ENCODE data around the gene CDC73. TPM values are rescaled to one million over a fixed set of nuclear protein-coding genes. Genes with fewer than 3 reads are reported as not detected.
"Not testable (repeated sequence)": the region's sequence is repeated elsewhere in the genome, so short reads cannot be mapped to it uniquely, and the experiment has no call there.

CDC73 gene
- total RNA-seq, 1 donor from 2014 or later, result 33.1 TPM

DNA sequence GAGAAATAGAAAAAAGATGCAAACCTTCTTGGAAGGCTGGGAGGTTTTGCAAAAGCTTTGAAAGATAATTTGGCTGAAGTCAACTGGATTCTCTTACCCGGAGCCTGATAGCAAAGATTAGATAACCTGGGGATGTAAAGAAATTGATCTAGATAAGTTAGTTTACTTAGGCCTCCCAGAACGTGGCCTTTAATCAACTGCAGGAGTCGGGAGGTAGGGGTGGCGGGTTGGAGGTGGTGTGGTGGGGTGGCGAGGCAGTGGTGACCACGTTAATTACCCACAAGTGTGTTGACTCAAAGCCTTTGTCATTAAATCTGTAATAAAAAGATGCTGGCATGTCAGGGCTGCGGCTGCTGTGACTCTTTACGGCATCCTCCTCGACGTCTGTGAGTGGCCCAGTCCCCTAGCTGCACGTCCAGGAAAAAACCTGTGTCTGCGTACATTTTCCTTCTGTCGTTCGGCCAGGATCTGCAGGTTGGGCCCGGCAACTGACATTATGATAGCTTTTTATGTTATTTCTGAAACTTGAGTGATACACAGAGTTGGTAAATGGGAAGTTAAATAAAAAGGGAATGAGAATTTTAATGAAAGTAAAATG is 115.6 kb downstream of the CDC73 start:
- no peak for ATAC-seq

GRCh38 chr1:193240609-193241008 is 118.8 kb downstream of the CDC73 start:
- no peak for ATAC-seq

- ATAC-seq, result no peak
Observed at GRCh38 chr1:193241132-193241827, 119.4 kb downstream of the CDC73 start.

GRCh38 chr1:193242000-193242399 is 120.2 kb downstream of the CDC73 start:
- ATAC-seq, result no peak

- no peak for ATAC-seq
Observed at GRCh38 chr1:193249187-193249586, 127.4 kb downstream of the CDC73 start.

DNA sequence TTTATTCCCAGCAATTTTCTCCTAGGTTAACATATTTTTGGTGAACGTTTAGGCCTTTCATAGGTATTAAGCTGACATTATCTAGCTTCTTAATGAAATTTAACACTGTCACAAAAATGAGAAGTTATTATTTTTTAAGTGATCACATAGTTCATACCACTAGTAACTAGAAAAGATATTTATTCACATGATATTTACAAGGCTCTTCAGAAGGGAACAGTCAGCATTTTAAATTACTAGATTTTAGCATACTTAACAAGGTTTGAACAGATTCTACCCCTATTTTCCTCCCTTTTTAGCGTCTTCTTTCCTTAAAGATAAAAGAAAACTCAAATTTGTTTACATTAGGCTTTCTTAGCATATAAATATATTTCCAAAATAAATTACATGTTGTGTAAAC is 130.1 kb downstream of the CDC73 start:
- ATAC-seq, result no peak

GRCh38 chr1:193256019-193256418 is 134.2 kb downstream of the CDC73 start:
- ATAC-seq, result no peak

GRCh38 chr1:193259636-193260035 is 137.8 kb downstream of the CDC73 start:
- ATAC-seq, result peak; percentile 73

- no peak for ATAC-seq
Observed at GRCh38 chr1:193260056-193260745, 138.4 kb downstream of the CDC73 start.

DNA sequence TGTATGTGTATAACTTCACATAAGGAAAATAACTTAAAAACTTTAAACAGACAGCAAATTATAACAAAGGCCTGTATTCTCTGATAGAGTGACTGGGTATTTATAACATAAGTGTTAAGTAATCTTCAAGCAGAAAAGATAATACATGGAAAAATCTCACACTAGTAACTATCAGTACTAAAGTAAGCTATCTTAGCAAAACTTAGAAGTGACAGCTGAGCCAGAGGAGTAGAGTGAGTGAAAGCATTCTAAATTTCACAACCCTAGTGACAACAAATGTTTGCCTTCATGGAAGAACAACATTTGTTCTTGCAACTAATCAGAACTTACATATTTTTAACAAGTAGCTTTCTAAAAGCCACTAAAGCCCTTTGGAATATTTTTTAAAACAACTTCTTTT is 139.1 kb downstream of the CDC73 start:
- ATAC-seq, result no peak

DNA sequence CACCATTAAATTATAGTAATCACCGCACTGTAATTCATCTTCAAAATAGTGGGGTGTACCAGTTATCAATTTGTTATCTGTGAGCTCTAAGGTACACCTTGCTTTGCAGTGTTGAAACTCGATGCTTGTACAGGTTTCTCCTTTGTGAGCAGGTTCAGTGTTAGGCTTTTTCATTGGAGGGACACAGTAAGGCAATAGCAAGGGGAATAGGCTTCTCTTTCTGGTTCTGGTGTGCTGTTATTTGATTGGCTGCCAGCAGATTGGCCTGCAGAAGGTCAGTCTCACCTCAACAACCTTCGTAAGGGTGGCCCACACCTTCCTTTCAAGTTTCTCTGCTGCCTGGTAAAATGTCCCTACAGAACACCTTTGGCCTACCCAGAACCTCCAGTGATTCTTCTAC is 140.8 kb downstream of the CDC73 start:
- ATAC-seq, result no peak

GRCh38 chr1:193264313-193265065 is 142.7 kb downstream of the CDC73 start:
- no peak for ATAC-seq

DNA sequence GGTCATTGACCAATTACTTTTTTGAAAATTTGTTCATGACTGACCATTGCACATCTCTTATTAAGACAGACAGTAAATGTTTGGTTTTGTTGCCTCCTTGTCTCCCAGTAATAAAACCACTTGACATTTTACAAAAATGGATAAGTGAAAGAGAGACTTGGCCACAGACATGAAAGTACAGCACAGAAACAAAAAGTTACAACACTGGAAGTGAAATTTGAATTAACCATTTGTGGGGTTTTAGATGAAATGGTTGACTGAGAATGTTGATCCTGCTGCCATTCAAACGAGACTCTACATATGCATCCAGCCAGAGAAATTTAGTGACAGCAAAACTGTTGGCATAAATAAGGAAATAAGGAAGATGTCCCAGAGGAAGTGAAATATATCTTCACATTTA is 143.9 kb downstream of the CDC73 start:
- ATAC-seq, result no peak

- not testable (repeated sequence) for ATAC-seq
Observed at GRCh38 chr1:193266794-193267193, 145.0 kb downstream of the CDC73 start.

DNA sequence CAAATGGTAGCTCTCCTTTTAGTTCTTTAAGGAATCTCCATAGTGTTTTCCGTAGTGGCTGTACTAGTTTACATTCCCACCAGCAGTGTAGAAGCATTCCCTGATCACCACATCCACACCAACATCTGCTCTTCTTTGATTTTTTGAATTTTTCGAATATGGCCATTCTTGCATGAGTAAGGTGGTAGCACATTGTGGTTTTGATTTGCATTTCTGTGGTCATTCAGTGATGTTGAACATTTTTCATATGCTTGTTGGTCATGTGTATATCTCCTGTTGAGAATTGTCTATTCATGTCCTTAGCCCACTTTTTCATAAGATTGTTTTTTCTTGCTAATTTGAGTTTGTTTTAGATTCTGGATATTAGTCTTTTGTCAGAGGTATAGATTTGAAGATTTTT is 149.2 kb downstream of the CDC73 start:
- no peak for ATAC-seq

GRCh38 chr1:193275773-193276172 is 153.9 kb downstream of the CDC73 start:
- no peak for ATAC-seq

DNA sequence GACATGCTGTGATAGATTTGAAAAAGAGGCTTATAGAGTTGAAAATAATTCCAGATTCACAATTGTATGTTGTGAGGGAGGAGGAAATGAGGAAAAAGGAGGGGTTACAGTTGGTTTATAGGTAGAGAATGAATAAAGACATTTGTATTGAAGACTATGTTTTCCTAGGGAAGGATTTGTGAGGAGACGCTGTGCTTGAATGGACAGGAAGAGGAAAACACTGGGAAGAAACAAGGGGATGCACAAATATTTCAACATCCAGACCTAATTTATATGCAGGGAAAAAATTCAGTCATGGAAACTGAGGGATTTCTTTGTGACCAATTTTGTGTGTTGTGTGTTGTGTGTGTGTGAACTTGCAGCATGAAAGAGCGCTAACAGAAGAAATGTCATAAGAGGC is 157.1 kb downstream of the CDC73 start:
- no peak for ATAC-seq

DNA sequence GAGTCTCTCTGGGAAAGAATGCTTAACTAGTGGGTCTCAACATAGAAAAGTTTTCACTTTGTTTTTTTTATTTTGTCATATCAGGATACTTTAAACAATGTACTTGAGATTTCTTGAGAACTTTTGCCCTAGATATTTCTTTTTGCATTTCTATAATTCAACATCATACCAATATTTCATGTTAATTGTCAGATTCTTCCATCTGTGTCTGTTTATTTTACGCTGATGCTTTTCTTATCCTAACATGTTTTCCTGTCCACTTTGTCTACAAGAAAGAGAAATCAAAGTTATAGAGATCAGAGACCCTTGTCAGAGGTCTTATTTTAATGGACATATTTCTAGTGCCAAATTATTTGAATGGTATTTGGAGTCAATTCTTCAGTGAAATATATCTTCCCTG is 160.1 kb downstream of the CDC73 start:
- no peak for ATAC-seq

- no peak for ATAC-seq
Observed at GRCh38 chr1:193283016-193283415, 161.2 kb downstream of the CDC73 start.

DNA sequence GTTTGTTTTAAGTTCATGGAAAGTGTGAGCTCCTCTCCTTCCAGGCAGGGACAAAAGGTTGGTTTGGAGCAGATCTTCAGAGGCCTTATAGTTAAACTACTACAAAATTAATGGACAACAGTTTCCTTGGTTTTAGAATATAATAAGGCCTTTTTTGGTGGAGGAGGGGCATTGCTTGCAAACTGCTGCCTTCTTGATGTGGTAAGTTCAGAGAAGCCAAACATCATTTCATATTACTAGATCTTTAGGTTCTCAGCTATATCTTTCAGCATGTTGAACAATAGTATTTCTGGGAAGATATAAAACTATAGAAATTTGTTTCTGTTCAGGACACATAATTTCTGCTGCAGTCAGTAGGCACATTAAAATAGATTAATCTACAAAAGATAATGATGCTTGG is 162.4 kb downstream of the CDC73 start:
- ATAC-seq, result no peak

GRCh38 chr1:193285641-193286040 is 163.8 kb downstream of the CDC73 start:
- ATAC-seq, result no peak

GRCh38 chr1:193288548-193289080 is 166.8 kb downstream of the CDC73 start:
- not testable (repeated sequence) for ATAC-seq

GRCh38 chr1:193293726-193294125 is 171.9 kb downstream of the CDC73 start:
- ATAC-seq, result no peak
